HepG2 (cell line): ENCODE results near the gene STUM. TPM values are rescaled to one million over a fixed set of nuclear protein-coding genes. Genes with fewer than 3 reads are reported as not detected.

ENCODE experiments used
- TMF1 ChIP-seq: sonication (generic); formaldehyde crosslinking; IDR thresholded peaks from 2 replicates; pipeline ENCODE4 v1.8.1; 2022; ENCODE audit warnings: low read depth, missing genetic modification reagents
- ZBTB7B ChIP-seq: sonication (generic); formaldehyde crosslinking; IDR thresholded peaks from 2 replicates; pipeline ENCODE4 v1.4.0; 2020; ENCODE audit warnings: missing genetic modification reagents
- ZNF142 ChIP-seq: sonication (generic); formaldehyde crosslinking; IDR thresholded peaks from 2 replicates; pipeline ENCODE4 v1.4.0; 2020; ENCODE audit warnings: missing genetic modification reagents
- ZNF740 ChIP-seq: sonication (generic); formaldehyde crosslinking; IDR thresholded peaks from 2 replicates; pipeline ENCODE4 v1.4.0; 2020; ENCODE audit warnings: missing genetic modification reagents
- polyA plus RNA-seq, 8 experiments: library from polyadenylated mRNA; depleted of rRNA in 3 of 8; stranded (reverse) in 7 of 8; unstranded in 1 of 8; fragments of >200 nt; fragmentation: Illumina TruSeq in 4 of 8; extraction: Trizol in 4 of 8; gene quantifications; 2 replicates each; pipeline versions ENCODE4 v1.2.1 to v1.2.3, GENCODE V29; 2011 to 2016; ENCODE audit warnings: low read depth in 4 of 8, missing spikeins in 1 of 8, mixed read lengths in 1 of 8; ENCODE audit not compliant: insufficient read depth in 1 of 8
- total RNA-seq, 5 experiments: library from RNA; depleted of rRNA; stranded (reverse); fragments of >200 nt; fragmentation: Illumina TruSeq; extraction: Trizol; gene quantifications; 2 replicates each; pipeline ENCODE4 v1.2.3, GENCODE V29; 2016; ENCODE audit warnings: low read depth in 1 of 5

STUM gene
- total and polyA plus RNA-seq, 2 of the 13 experiments (the other 11 are each of a cell fraction or from before 2014, with no cell fraction given) = not detected

DNA sequence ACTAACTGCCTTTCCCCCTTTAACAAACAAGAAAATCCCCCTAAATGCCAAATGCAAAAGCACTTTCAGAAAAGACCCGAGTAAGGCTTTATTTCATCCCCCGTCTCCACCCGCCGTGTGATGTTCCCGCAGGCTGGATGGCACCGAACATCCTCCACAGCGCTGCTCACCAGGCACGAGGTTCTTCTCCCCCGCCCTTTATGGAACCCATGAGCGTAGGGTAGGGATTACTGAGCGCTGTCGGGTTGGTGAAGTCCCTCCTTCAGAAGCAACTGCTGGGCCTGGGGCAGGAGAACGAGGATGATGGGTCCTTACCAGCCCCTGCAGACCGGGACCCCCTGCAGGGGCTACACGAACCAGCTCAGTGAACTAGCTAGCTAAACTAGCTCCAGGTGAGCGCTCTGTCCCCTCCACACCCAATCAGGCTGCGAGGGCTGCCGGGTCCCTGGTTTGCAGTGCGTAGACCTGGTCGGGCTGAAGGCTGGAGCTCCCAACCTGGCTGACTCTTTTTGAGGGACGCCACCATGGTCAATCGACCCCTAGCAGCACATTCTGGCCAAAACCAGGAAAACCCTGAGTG is 110.1 kb downstream of the STUM start (continued):
- no peak for TF ChIP-seq ZNF142 (CRISPR knock-in tag)
- TF ChIP-seq TMF1 = no peak
- no peak for TF ChIP-seq ZBTB7B (CRISPR knock-in tag)
- no peak for TF ChIP-seq ZNF740 (CRISPR knock-in tag)
- TF ChIP-seq, all 625 proteins: peak for 0

Other genes with a start within 250 kb of the STUM start
- gene LIN9, start 239.6 kb upstream of the STUM start, total RNA-seq (2016; rRNA removed; fragmentation: Illumina TruSeq; extraction: Trizol) = 10.0 and 15.8 TPM in 2 replicates
- gene LIN9, start 239.6 kb upstream of the STUM start, polyA plus RNA-seq (2011; rRNA removed) = 1.7 and 3.0 TPM in 2 replicates
- 85.2 and 125 TPM in 2 replicates for gene PARP1, start 140.7 kb upstream of the STUM start, total RNA-seq (2016; rRNA removed; fragmentation: Illumina TruSeq; extraction: Trizol)
- 49.0 and 50.1 TPM in 2 replicates for gene PARP1, start 140.7 kb upstream of the STUM start, polyA plus RNA-seq (2011; rRNA removed)
- gene ITPKB, start 190.5 kb downstream of the STUM start, total RNA-seq (2016; rRNA removed; fragmentation: Illumina TruSeq; extraction: Trizol) = not detected in 2 replicates
- gene ITPKB, start 190.5 kb downstream of the STUM start, polyA plus RNA-seq (2011; rRNA removed) = not detected in 2 replicates